ENCODE results near the gene MAFB. TPM values are rescaled to one million over a fixed set of nuclear protein-coding genes. Genes with fewer than 3 reads are reported as not detected.

The MAFB gene
- total RNA-seq, 2 experiments from 2014 or later: not detected

DNA sequence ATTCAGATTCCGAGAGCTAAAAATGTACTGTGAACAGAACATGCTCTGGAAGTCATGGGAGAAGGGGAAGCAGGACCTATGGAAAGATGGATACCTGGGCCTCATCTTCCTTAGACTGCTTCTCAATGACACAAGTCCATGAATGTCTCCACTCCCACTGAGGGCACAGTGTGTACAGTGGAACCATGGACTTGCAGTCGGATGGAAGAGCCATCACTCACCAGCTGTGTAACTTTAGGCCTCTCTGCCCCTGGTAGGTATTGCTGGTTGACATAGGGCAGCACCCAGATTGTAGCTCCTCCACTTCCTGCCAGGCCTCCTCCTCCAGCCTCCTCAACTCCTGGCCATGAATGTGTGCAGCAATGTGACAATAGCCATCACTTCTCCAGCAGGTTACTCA is 52.5 kb downstream of the MAFB start:
- H3K9me3 Mint-ChIP-seq (ENCODE audit: low read depth): no peaks in the 10 kb centered on the region
- no peaks in the 10 kb centered on the region for H3K36me3 Mint-ChIP-seq (ENCODE audit: low read depth)
- ATAC-seq: no peak
- H3K4me1 Mint-ChIP-seq: no peaks in the 10 kb centered on the region
- H3K27ac Mint-ChIP-seq: no peak overlapping the region
- CTCF ChIA-PET: no interaction called here
- POLR2A ChIA-PET: no interaction called here
- no peak for DNase-seq
- no peak overlapping the region for H3K4me3 Mint-ChIP-seq
- no peaks in the 10 kb centered on the region for H3K27me3 Mint-ChIP-seq
- intact Hi-C loops (cut with DNase I, micrococcal nuclease): no loop called here

DNA sequence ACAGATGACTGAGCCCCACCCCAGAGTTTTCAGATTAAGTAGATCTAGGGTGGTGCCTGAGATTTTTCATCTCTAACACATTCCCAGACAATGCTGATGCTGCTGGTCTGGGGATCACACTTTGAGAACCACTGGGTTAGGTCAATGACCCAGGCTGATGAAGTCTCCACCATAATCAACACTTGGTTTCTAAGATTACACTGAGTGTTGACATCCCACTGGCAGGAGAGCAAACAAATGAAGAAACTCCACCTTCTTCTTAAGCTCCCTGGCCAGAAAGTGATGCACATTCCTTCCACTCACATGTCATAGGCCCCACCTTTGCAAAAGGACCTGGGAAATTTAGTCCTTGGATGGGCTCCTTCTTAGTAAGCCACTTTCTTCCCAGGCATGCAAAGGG is 53.1 kb downstream of the MAFB start:
- H3K4me3 Mint-ChIP-seq: no peak overlapping the region
- no peaks in the 10 kb centered on the region for H3K36me3 Mint-ChIP-seq (ENCODE audit: low read depth)
- ATAC-seq (no peak), DNase-seq (no peak)
- intact Hi-C loops (cut with DNase I, micrococcal nuclease): no loop called here
- H3K27me3 Mint-ChIP-seq: no peaks in the 10 kb centered on the region
- ChIA-PET CTCF (no interaction called here), POLR2A (no interaction called here)
- no peaks in the 10 kb centered on the region for H3K4me1 Mint-ChIP-seq
- no peaks in the 10 kb centered on the region for H3K9me3 Mint-ChIP-seq (ENCODE audit: low read depth)
- no peak overlapping the region for H3K27ac Mint-ChIP-seq
